TTC549 (cell line): ENCODE data around the gene HS3ST6.
"Not testable (repeated sequence)": the region's sequence is repeated elsewhere in the genome, so short reads cannot be mapped to it uniquely, and the experiment has no call there.

Experiments
- FAIRE-seq: peaks from 2 replicates; lab custom pipeline; 2012; peaks lifted over from hg19 to GRCh38; lab: Jason Lieb, UNC

HS3ST6 gene

GRCh38 chr16:1946495-1947368, 28.5 kb upstream of the HS3ST6 start:
- no peak for FAIRE-seq

- no peak for FAIRE-seq
Observed at GRCh38 chr16:1945559-1946391, 27.6 kb upstream of the HS3ST6 start.

GRCh38 chr16:1944612-1945199, 26.5 kb upstream of the HS3ST6 start:
- FAIRE-seq, result no peak

- FAIRE-seq, result peak; percentile 88
Observed at GRCh38 chr16:1942810-1943726, 24.9 kb upstream of the HS3ST6 start, which contains the start of gene MSRB1. TSS of gene MSRB1 (minus strand) at chr16:1943199. CDS start at chr16:1943156, 43 bp downstream.

GRCh38 chr16:1942047-1942809, 24.0 kb upstream of the HS3ST6 start:
- no peak for FAIRE-seq

GRCh38 chr16:1941162-1942046, 23.2 kb upstream of the HS3ST6 start:
- no peak for FAIRE-seq

GRCh38 chr16:1940273-1941161, 22.3 kb upstream of the HS3ST6 start:
- no peak for FAIRE-seq

- not testable (repeated sequence) for FAIRE-seq
Observed at GRCh38 chr16:1939833-1940232, 21.6 kb upstream of the HS3ST6 start.

- no peak for FAIRE-seq
Observed at GRCh38 chr16:1938910-1939309, 20.7 kb upstream of the HS3ST6 start.

GRCh38 chr16:1938316-1938715, 20.1 kb upstream of the HS3ST6 start:
- FAIRE-seq, result no peak

- no peak for FAIRE-seq
Observed at GRCh38 chr16:1936945-1937479, 18.8 kb upstream of the HS3ST6 start.

GRCh38 chr16:1933097-1933661, 15.0 kb upstream of the HS3ST6 start:
- no peak for FAIRE-seq

GRCh38 chr16:1932050-1933028, 14.1 kb upstream of the HS3ST6 start:
- FAIRE-seq, result no peak

GRCh38 chr16:1930338-1930720, 12.1 kb upstream of the HS3ST6 start:
- no peak for FAIRE-seq

- no peak for FAIRE-seq
Observed at GRCh38 chr16:1929578-1930337, 11.5 kb upstream of the HS3ST6 start.

GRCh38 chr16:1929105-1929504, 10.9 kb upstream of the HS3ST6 start:
- FAIRE-seq, result no peak
